GM12875 (cell line): ENCODE results near the gene CMKLR1.

Experiments used
- H3K4me3 ChIP-seq: one replicate; pipeline ENCODE4 v1.5.1; 2011; ENCODE audit warnings: low read depth, low read length, control low read depth
- TF ChIP-seq, protein P1 (sequence below): IDR thresholded peaks from 2 replicates; pipeline ENCODE4 v1.5.1; 2011; ENCODE audit warnings: low read depth, mild to moderate bottlenecking, control low read depth, inconsistent platforms, low read length, moderate library complexity, borderline replicate concordance; ENCODE audit not compliant: insufficient read depth

Gene CMKLR1

DNA sequence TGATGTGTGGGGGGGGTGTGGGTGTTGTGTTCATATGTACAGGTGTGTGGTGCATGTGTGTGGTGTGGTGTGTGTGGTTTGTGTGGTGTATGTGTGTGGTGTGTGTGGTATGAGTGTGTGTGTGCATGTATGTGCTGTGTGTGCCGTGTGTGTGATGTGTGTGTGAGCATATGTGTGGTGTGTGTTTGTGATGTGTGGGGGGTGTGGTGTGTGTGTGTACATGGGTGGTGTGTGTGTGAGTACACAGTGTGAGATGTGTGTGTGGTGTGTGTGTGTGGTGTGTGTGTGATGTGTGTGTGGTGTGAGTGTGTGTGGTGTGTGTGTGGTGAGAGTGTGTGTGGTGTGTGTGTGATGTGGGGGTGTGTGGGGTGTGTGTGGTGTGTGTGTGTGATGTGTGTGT, 24.5 kb upstream of the CMKLR1 start:
- H3K4me3 ChIP-seq: no peak overlapping the region
- TF ChIP-seq, protein P1, sequence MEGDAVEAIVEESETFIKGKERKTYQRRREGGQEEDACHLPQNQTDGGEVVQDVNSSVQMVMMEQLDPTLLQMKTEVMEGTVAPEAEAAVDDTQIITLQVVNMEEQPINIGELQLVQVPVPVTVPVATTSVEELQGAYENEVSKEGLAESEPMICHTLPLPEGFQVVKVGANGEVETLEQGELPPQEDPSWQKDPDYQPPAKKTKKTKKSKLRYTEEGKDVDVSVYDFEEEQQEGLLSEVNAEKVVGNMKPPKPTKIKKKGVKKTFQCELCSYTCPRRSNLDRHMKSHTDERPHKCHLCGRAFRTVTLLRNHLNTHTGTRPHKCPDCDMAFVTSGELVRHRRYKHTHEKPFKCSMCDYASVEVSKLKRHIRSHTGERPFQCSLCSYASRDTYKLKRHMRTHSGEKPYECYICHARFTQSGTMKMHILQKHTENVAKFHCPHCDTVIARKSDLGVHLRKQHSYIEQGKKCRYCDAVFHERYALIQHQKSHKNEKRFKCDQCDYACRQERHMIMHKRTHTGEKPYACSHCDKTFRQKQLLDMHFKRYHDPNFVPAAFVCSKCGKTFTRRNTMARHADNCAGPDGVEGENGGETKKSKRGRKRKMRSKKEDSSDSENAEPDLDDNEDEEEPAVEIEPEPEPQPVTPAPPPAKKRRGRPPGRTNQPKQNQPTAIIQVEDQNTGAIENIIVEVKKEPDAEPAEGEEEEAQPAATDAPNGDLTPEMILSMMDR: no peak

DNA sequence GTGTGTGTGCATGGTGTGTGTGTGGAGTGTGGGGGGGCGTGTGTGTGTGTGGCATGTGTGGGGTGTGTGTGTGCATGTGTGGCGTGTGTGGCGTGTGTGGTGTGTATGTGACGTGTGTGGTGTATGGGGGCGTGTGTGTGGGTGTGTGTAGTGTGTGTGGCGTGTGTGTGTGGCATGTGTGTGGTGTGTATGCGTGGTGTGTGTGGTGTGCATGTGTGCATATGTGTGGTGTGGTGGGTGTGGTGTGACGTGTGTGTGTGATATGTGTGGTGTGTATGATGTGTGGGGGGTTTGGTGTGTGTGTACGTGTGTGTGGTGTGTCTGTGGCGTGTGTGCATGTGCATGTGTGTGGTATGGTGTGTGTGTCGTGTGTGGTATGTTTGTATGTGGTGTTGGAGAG, 24.1 kb upstream of the CMKLR1 start:
- TF ChIP-seq, protein P1: no peak

DNA sequence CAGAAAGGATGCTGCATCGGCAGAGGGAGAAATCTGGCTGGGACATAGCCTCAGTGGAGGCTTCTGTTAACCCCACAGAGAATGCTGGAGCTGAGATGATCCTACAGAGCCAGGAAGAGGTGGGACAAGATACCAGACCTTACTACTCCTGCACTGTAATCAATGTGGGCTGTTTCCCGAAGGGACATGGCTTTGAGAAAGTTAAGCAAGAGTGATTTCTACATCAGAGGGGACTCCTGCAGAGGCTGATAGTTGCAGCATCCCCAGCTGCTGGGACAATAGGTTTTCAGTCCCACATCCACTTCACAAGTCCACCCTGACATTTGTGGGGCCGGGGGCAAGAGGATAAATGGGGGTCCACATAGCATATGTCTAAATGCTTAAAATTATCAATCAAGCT, 22.5 kb upstream of the CMKLR1 start:
- TF ChIP-seq, protein P1: no peak
- no peak overlapping the region for H3K4me3 ChIP-seq

More for the DNA sequence above, 24.1 kb upstream of the CMKLR1 start:
- no peak overlapping the region for H3K4me3 ChIP-seq

DNA sequence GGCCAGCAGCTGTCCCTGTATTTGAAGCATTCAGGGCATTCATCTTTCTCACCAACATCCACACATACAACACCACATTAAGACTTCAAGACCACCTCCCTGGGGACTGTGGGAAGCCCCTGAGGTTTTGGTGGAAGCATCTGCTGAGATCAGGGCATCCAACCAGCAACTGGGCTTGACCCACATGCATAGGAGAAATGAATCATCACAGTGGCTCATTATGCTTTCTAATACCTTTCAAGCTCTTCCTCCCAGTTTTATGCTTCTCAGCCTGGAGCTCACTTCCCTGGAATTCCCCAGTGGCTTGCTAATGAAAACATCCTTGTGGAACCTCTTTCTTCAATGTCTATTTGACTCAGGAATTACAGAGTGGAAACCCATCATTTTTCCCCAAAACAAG, 21.4 kb upstream of the CMKLR1 start:
- TF ChIP-seq, protein P1: no peak
- no peak overlapping the region for H3K4me3 ChIP-seq

DNA sequence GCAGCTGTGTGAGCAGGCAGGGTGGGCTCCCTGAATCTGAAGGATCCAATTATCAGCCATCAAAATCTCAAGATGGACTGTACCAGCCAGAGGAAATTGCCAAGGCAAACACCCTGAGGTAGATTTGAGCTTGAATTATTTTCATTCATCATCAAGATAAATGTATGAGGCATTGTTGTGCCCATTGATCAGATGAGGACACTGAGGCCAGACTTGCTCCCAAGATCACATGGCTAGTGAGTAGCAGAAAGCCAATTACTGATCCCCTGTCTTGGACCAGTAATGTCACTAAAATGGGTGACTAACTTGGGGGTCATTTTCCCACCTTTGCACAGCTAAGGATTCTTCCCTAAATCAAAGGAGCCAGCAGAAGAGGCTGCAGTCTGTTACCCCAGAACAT, 20.9 kb upstream of the CMKLR1 start:
- H3K4me3 ChIP-seq: no peak overlapping the region
- TF ChIP-seq, protein P1: no peak

DNA sequence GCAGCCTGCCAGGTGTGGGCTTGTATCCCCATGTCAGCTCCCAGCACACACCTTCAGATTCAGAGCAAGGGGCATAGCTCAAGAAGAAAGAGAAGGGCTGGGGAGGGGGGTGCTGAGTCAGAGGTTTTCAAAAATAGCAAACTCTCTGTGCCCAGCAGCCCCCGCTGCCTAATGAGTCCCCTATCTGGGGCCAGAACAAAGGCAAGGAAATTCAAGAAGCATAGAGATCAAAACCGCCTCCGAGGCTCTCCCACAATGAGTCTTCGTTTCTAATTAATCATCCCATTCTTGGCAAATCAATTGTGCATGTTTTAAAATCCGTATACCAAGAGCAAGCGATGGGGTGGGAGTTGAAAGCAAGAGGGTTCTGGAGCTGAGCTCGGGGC, 19.5 kb upstream of the CMKLR1 start:
- H3K4me3 ChIP-seq: no peak overlapping the region
- TF ChIP-seq, protein P1: no peak

DNA sequence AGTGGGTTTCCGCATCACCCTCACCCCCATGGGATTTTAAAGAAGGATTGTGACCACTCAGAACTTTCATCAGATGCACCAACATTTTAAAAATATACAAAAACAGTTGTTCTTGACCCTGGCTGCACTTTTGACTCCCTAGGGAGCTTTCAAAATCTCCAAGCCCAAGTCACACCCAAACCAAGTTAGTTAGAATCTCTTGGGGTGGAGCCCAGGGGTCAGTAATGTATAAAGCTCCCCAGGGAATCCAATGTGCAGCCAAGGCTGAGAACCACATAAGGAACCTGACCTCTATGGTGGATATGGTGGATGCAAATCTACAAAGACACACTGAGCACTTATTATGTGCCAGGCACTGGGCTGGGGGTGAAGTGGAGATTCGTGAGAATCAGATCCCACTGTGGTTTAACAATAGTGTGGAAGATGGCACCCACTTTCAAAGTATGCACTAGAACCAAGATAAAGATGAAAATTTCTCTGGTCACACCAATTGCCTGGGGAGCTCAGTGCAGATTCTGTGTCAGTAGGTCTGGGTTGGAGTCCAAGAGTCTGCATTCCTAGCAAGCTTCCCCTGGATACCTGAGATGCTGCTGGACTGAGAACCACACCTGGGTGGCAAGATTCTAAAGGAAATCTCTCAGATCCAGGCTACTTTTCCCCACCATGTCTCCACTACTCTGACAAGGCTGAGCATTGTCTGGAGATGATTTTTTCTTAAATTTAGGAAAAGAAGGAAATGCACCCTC, 18.9 kb upstream of the CMKLR1 start:
- TF ChIP-seq, protein P1: no peak
- H3K4me3 ChIP-seq: no peak overlapping the region
